Hepatocyte (in vitro differentiated cells): Measurements from ENCODE around the gene ANKRD26.

Source experiments
- EZH2 ChIP-seq: fragments of 200-600 bp; sonication (generic); IDR thresholded peaks from 2 replicates; pipeline ENCODE4 v1.6.1; 2016; ENCODE audit warnings: antibody characterized with exemption, mild to moderate bottlenecking, borderline replicate concordance
- EZH2phosphoT487 ChIP-seq: fragments of 200-600 bp; sonication (generic); IDR thresholded peaks from one replicate; pipeline ENCODE4 v1.6.1; 2018; ENCODE audit warnings: antibody characterized with exemption, mild to moderate bottlenecking, low read depth, moderate library complexity; ENCODE audit not compliant: unreplicated experiment, severe bottlenecking
- TF ChIP-seq, protein P1 (sequence below): fragments of 200-600 bp; sonication (generic); IDR thresholded peaks from 2 replicates; pipeline ENCODE4 v1.5.1; 2016; ENCODE audit warnings: antibody characterized with exemption, mild to moderate bottlenecking; ENCODE audit not compliant: poor library complexity

DNA sequence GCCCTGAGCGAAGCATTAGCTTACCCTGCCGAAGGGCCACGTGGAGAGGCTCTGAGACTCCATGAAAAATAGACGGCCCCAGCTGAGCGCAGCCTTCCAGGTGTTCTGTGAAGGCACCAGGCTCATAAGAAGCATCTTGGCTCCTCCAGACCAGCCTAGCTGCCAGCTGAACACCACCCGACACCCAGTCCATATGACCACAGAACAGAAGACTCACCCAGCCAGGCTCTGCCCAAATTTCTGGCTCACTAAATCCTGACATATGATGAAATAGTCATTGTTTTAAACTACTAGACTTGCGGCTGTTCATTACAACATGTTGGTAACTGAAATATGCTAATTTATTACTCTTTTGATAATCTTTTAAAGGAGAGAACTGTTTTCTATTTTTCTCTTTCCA lies 140.0 kb downstream of the ANKRD26 start:
- TF ChIP-seq, protein P1, sequence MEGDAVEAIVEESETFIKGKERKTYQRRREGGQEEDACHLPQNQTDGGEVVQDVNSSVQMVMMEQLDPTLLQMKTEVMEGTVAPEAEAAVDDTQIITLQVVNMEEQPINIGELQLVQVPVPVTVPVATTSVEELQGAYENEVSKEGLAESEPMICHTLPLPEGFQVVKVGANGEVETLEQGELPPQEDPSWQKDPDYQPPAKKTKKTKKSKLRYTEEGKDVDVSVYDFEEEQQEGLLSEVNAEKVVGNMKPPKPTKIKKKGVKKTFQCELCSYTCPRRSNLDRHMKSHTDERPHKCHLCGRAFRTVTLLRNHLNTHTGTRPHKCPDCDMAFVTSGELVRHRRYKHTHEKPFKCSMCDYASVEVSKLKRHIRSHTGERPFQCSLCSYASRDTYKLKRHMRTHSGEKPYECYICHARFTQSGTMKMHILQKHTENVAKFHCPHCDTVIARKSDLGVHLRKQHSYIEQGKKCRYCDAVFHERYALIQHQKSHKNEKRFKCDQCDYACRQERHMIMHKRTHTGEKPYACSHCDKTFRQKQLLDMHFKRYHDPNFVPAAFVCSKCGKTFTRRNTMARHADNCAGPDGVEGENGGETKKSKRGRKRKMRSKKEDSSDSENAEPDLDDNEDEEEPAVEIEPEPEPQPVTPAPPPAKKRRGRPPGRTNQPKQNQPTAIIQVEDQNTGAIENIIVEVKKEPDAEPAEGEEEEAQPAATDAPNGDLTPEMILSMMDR, result no peak
- TF ChIP-seq EZH2, result no peak
- TF ChIP-seq EZH2phosphoT487, result no peak
